Sigmoid colon (tissue), 4 donors: ENCODE results near the gene DCANP1.

Experiments used
- EP300 ChIP-seq, 4 donors: sonication (generic); formaldehyde crosslinking; IDR thresholded peaks; one replicate each; pipeline ENCODE4 v1.6.1; 2017; ENCODE audit warnings: antibody characterized with exemption in 4 of 4
- POLR2A ChIP-seq, 2 donors: fragments of 450-650 bp; IDR thresholded peaks; one replicate each; pipeline ENCODE4 v1.6.1; 2016; ENCODE audit warnings: antibody characterized with exemption in 2 of 2, mild to moderate bottlenecking in 2 of 2, moderate library complexity in 2 of 2
- POLR2AphosphoS5 ChIP-seq, 4 donors: sonication (generic); formaldehyde crosslinking; IDR thresholded peaks; one replicate each; pipeline ENCODE4 v1.6.1; 2017; ENCODE audit warnings: antibody characterized with exemption in 4 of 4
- TF ChIP-seq, protein P1 (sequence below), 4 experiments: fragments of 450-650 bp in 3 of 4; fragments of 200-600 bp in 1 of 4; IDR thresholded peaks; one replicate each; pipeline ENCODE4 v1.5.1; 2016 to 2019; ENCODE audit warnings: antibody characterized with exemption in 4 of 4, mild to moderate bottlenecking in 3 of 4, moderate library complexity in 2 of 4

GRCh38 chr5:135493406-135494180, 46.4 kb upstream of the DCANP1 start:
- TF ChIP-seq, protein P1, sequence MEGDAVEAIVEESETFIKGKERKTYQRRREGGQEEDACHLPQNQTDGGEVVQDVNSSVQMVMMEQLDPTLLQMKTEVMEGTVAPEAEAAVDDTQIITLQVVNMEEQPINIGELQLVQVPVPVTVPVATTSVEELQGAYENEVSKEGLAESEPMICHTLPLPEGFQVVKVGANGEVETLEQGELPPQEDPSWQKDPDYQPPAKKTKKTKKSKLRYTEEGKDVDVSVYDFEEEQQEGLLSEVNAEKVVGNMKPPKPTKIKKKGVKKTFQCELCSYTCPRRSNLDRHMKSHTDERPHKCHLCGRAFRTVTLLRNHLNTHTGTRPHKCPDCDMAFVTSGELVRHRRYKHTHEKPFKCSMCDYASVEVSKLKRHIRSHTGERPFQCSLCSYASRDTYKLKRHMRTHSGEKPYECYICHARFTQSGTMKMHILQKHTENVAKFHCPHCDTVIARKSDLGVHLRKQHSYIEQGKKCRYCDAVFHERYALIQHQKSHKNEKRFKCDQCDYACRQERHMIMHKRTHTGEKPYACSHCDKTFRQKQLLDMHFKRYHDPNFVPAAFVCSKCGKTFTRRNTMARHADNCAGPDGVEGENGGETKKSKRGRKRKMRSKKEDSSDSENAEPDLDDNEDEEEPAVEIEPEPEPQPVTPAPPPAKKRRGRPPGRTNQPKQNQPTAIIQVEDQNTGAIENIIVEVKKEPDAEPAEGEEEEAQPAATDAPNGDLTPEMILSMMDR (IDR thresholded peaks at IDR 0.05) = no peak
- TF ChIP-seq POLR2A (IDR thresholded peaks at IDR 0.05) = no peak
- no peak for TF ChIP-seq POLR2AphosphoS5 (IDR thresholded peaks at IDR 0.05)
- TF ChIP-seq EP300 (IDR thresholded peaks at IDR 0.05) = no peak
